Lower leg skin (tissue), 4 donors: ENCODE results near the gene HIGD2A. TPM values are rescaled to one million over a fixed set of nuclear protein-coding genes. Genes with fewer than 3 reads are reported as not detected.

Experiments
- DNase-seq, 2 donors: peaks; one replicate each; pipeline ENCODE4 v3.0.0-alpha.2; 2019; ENCODE audit warnings: low spot score in 2 of 2
- H3K4me3 ChIP-seq: fragments of 200-600 bp; sonication (generic); 2 replicates; pipeline ENCODE4 v1.5.1; 2017; ENCODE audit warnings: mild to moderate bottlenecking, low read depth; ENCODE audit not compliant: poor library complexity, severe bottlenecking
- POLR2A ChIP-seq, 2 donors: fragments of 450-650 bp; IDR thresholded peaks; one replicate each; pipeline ENCODE4 v1.6.1; 2016 to 2017; ENCODE audit warnings: antibody characterized with exemption in 2 of 2, mild to moderate bottlenecking in 1 of 2, moderate library complexity in 1 of 2
- WGBS, 2 donors: methylation state at CpG; one replicate each; pipeline ENCODE4 v1.1.5; 2018; 5-methylcytosine and 5-hydroxymethylcytosine counted together
- intact Hi-C: fragments of 100-400 bp; cut with DNase I; formaldehyde crosslinking; loops from one replicate; pipeline ENCODE4 v1.15.0; 2023; ENCODE audit warnings: low total_unique reads
- total RNA-seq, 4 donors: library from RNA; depleted of rRNA; stranded (reverse); fragments of >200 nt; gene quantifications; one replicate each; pipeline ENCODE4 v1.1.0, GENCODE V29; 2016
- TF ChIP-seq, protein P1 (sequence below), 3 donors: fragments of 450-650 bp; IDR thresholded peaks; one replicate each; pipeline ENCODE4 v1.5.1; 2016; ENCODE audit warnings: antibody characterized with exemption in 3 of 3, mild to moderate bottlenecking in 3 of 3, moderate library complexity in 2 of 3

Gene HIGD2A
- total RNA-seq, 4 donors from 2014 or later: 110 to 153 (median 130) TPM

DNA sequence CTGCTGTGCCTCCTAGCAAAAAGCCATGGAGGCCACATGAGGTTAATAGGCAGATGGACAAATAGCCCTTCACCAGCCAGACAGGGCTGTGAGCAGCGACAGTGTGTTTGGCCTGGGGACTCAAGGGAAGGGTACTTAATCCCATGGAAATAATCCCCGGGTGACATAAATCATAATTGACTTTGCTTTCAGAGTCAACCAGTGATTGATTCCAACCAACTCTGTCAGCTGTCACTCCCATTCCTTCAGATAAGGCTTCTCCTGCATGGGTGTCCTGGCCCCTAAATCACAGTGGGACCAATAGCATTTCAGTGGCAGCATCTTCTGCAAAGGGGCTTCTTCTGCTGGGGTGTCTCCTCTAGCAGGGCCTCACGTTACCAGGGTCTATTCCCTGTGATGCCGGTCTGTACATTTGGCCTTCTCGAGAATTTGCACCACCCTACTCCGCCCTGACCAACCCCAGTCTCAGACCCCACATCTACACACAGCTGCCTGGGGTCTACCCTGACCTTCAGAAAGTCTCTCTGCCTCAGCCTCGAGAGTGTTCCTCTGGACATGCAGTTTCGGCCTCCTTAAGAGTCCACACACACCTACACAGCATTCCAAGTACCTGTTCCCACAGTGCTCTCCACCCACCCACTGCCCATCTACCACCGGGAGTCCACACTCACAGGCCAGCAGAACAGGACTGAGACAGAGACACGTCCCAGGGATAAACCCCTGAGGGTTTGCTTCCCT lies 24.1 kb downstream of the HIGD2A start:
- WGBS, 2 donors: 40 to 50% methylated on average over 10 of the region's 10 CpGs
- no peak overlapping the region for H3K4me3 ChIP-seq
- intact Hi-C loops: loop anchor here (10.0 kb wide), 1 partner anchor 122 kb away; the partner anchor contains the start of gene RNF44
- TF ChIP-seq, protein P1, sequence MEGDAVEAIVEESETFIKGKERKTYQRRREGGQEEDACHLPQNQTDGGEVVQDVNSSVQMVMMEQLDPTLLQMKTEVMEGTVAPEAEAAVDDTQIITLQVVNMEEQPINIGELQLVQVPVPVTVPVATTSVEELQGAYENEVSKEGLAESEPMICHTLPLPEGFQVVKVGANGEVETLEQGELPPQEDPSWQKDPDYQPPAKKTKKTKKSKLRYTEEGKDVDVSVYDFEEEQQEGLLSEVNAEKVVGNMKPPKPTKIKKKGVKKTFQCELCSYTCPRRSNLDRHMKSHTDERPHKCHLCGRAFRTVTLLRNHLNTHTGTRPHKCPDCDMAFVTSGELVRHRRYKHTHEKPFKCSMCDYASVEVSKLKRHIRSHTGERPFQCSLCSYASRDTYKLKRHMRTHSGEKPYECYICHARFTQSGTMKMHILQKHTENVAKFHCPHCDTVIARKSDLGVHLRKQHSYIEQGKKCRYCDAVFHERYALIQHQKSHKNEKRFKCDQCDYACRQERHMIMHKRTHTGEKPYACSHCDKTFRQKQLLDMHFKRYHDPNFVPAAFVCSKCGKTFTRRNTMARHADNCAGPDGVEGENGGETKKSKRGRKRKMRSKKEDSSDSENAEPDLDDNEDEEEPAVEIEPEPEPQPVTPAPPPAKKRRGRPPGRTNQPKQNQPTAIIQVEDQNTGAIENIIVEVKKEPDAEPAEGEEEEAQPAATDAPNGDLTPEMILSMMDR (IDR thresholded peaks at IDR 0.05): no peak
- no peak for TF ChIP-seq POLR2A (IDR thresholded peaks at IDR 0.05)
- peak in 1 of 2 donors; percentile 75 for DNase-seq

DNA sequence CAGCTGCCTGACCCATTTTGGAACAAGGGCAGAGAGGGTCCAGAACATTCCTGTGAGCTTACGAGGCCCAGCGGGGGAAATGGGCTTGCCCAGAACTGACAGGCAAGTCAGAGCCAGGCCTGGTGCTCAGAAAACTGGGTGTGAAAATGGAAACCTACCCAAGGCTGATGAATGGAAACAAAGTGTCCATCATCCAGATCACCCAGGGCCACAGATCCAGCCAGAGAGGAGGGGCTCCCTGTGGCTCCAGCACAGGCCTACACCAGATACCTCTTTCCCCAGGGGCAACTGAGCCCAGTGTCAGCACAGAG lies 24.7 kb downstream of the HIGD2A start:
- 13 to 27% methylated on average over 2 of the region's 2 CpGs for WGBS, 2 donors
- intact Hi-C loops: loop anchor here (10.0 kb wide), 1 partner anchor 122 kb away; the partner anchor contains the start of gene RNF44
- no peak for TF ChIP-seq POLR2A (IDR thresholded peaks at IDR 0.05)
- TF ChIP-seq, protein P1 (IDR thresholded peaks at IDR 0.05): no peak
- DNase-seq: peak in 1 of 2 donors; percentile 87
- no peak overlapping the region for H3K4me3 ChIP-seq

DNA sequence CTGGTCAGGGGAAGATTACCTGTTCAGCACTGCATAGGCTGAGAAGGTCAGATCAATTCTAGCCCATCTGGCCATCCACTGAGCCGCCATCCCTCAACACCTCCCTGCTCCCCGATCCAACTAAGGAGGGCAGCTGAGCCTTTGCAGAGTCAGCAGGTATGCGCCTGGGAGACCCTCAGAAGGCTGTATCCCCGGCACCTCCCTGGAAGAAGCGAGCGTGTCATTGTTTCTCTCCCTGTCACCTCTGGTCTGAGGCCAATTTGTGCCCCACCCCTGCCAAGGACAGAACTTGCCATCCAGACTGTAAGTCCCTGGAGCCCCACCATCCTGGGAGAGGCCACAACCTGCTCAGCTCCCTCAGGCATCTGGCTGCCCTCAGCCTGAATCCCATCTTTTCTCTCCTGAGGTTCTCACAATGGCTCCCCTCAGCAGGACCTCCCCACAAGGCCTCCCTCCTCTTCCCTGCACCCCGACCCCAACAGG lies 25.2 kb downstream of the HIGD2A start:
- intact Hi-C loops: loop anchor here (10.0 kb wide), 1 partner anchor 121 kb away; the partner anchor contains the start of gene RNF44
- no peak for TF ChIP-seq POLR2A (IDR thresholded peaks at IDR 0.05)
- TF ChIP-seq, protein P1 (IDR thresholded peaks at IDR 0.05): no peak
- DNase-seq: peak in 1 of 2 donors; percentile 84
- H3K4me3 ChIP-seq: no peak overlapping the region
- WGBS, 2 donors: 51 to 66% methylated on average over 6 to 7 of the region's 7 CpGs

DNA sequence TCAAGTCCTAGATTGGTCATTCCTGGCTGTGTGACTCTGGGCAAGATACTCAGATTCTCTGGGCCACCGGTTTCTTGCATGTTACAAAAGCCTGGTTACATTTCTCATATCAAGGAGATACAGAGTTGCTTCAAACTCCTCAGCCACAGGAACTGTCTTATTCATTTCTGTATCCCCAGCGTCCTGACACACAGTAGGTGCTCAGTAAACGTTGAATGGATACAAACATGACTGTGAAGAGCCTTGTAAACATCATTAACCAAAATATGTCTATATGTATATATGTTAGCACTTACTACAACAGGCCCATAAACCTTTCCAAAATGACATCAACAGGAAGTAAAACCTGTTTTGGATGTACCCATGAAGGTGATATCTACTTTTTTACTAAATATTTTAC lies 26.2 kb downstream of the HIGD2A start:
- WGBS, 2 donors: 40 to 53% methylated on average over 3 of the region's 3 CpGs
- TF ChIP-seq POLR2A (IDR thresholded peaks at IDR 0.05): no peak
- TF ChIP-seq, protein P1 (IDR thresholded peaks at IDR 0.05): no peak
- no peak overlapping the region for H3K4me3 ChIP-seq
- DNase-seq: no peak
- intact Hi-C loops: loop anchor here (10.0 kb wide), 1 partner anchor 120 kb away; the partner anchor contains the start of gene RNF44

DNA sequence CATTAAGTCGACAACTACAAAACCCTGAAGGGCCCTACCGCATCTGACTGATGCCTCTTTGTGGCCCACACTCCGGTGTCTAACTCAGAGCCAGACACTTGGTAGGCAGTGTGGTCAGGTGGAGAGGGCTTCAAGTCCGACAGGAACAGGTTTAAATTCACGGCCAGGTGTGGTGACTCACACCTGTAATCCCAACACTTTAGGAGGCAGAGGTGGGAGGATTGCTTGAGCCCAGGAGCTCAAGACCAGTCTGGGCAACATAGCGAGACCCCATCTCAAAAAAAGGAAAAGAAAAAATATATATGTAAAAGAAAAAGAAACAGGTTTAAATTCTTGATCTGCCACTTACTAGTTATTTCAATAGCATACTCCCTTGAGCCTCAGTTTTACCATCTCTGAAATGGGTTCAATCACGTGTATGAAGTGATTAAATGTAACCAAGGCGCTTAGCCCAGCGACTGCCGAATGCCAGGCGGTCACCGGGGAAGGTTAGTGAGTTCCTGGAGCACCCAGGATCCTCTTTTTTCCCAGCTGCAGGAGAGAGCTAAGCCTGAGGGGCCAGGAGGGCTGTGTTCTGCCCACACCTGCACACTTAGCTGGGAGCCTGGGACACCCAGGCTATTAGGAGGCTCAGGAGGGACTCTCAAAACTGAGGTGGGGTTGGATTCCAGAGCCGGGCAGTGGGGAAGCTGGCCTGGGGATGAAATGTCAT lies 26.8 kb downstream of the HIGD2A start:
- intact Hi-C loops: loop anchor here (10.0 kb wide), 1 partner anchor 119 kb away; the partner anchor contains the start of gene RNF44
- DNase-seq: peak in 1 of 2 donors; percentile 72
- TF ChIP-seq, protein P1 (IDR thresholded peaks at IDR 0.05): no peak
- TF ChIP-seq POLR2A (IDR thresholded peaks at IDR 0.05): no peak
- 40 to 43% methylated on average over 13 of the region's 13 CpGs for WGBS, 2 donors
- peak overlapping the region; percentile 96 for H3K4me3 ChIP-seq
